Globus pallidus (tissue), 1 donor: ENCODE data around the gene FCHSD2.
"Not testable (repeated sequence)": the region's sequence is repeated elsewhere in the genome, so short reads cannot be mapped to it uniquely, and the experiment has no call there.

ENCODE experiments used
- DNase-seq: peaks from one replicate; pipeline ENCODE4 v3.0.0-alpha.2; 2015; ENCODE audit warnings: low spot score

The FCHSD2 gene

DNA sequence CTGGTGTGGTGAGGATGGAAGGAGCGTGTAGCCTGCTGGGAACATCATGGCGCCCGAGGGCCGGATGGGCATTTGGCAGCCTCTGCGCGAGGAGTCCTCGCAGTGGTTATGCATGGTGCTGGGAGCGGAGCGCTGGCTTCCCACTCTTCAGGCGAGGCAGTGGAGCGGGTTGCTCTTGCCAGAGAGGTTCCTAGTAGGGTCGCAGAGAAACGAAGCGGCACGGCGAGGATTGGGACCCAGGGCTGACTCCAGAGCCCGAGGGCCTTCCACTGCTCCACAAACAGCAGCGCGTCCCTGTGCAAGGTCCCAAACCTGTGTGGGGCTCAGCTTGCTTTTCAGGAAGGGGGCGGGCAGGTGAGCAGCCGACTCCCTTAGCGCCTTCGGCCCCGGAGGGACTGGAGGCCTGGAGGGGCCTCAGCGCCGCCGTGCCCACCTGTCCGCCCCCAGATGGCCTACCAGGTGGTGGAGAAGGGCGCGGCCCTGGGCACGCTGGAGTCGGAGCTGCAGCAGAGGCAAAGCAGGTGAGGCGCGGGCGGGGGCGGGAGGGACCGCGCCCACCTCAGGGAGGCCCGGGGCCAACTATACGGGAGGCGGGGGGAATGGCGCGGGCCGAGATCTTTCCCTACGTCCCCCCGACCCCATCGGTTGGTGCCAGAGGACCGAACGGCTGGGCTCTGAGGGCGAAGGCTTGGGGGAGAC lies 320.7 kb downstream of the FCHSD2 start:
- no peak for DNase-seq

DNA sequence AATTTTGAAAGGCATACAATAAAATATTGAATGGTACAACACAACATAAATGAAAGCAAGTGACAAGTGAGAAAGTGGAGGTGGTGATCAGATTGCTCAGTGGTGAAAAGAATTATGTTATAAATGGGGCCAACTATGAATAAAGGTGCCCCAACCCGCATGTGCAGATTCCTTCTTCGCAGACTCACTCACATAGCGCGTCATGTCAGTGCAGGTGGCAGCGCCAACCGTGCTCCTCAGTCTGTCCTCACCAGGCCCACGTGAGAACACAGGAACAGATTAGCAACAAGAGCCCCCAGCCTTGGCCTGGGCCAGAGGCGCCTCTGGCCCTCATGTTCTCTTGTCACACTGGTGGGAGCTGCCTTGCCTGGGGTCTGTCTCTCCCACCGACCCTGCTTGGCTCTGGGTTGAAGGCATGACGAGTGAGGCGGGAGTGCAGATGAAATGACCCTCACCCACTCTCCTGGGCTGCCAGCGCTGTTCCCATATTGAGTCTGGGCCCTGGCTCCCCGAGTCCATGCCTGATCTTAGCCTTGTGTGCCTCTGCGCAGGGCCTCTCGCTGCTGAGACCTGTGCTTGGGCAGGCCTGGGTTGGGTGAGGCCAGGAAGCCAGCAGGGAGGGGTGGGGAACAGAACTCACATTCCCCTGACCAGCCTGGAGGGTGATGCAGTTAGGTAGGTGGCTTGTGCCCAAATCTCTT lies 321.5 kb downstream of the FCHSD2 start:
- no peak for DNase-seq

DNA sequence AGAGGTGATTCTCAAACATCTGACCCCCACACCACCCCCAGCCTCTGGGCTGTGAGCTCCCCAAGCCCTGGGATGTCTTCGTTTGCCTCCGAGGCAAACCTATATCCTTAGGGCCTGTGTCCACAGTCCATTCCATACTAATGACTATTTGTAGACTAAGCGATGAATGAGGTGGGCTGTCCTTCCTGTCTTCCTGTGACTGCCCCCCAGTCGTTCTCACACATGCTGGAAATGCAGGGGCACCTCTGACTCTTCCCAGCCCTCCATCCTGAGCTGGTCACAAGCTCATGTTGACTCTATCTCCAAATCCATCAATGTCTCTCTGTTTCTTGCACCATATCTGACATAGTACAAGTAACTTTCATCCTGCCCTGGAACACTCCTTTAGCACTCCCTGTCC lies 323.1 kb downstream of the FCHSD2 start:
- DNase-seq = no peak

GRCh38 chr11:72817966-72818365 lies 324.2 kb downstream of the FCHSD2 start:
- no peak for DNase-seq

DNA sequence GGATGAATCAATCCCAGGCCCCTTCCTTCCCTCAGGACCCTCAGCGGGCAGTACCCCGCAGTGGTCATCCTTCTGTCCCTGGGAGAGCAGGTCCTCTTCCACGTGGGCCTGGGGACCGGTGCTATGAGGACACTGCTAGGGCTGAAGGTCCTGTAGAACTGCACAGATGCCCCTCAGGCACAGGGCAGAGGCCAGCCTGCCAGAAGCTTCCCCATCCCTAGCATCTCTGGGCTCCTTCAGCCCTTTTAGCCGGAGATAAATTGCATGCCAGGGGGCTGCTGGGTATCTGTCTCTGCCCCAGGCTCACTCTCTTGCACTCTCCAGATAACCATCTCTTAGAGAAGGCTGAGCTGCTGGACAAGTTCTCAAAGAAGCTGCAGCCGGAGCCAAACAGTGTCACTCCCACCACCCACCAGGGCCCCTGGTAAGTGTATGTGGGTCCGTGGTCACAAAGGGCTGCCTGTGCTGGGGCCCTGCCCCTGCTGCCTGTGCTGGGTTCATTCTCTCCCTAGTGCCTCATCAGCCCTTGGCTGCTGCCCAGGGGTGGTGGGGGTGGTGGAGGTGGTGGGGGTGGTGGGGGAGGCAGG lies 325.6 kb downstream of the FCHSD2 start:
- no peak for DNase-seq

DNA sequence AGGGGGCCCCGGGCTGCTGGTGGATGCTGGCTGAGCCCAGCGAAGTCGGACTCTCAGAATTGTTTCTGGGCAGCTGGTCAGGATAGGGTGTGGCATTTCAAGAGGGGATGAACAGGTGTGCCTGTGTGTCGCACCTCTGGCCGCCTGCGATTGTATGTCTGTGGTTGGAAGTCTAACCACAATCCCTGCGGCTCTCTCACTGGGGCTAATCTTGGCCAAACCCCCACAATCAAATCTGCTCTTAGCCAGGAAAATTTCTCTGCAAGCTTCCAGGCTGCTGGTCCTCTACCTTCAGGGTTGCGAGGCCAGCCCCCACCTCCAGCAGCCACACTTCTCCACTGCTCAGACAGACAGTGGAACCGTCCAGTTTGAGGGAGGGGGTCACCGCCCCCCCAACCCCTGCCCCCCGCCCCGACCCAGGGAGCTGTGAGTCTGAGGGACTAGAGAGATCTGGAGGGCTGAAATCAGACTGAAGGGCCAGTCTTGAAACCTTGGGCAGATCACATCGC lies 327.0 kb downstream of the FCHSD2 start:
- no peak for DNase-seq

DNA sequence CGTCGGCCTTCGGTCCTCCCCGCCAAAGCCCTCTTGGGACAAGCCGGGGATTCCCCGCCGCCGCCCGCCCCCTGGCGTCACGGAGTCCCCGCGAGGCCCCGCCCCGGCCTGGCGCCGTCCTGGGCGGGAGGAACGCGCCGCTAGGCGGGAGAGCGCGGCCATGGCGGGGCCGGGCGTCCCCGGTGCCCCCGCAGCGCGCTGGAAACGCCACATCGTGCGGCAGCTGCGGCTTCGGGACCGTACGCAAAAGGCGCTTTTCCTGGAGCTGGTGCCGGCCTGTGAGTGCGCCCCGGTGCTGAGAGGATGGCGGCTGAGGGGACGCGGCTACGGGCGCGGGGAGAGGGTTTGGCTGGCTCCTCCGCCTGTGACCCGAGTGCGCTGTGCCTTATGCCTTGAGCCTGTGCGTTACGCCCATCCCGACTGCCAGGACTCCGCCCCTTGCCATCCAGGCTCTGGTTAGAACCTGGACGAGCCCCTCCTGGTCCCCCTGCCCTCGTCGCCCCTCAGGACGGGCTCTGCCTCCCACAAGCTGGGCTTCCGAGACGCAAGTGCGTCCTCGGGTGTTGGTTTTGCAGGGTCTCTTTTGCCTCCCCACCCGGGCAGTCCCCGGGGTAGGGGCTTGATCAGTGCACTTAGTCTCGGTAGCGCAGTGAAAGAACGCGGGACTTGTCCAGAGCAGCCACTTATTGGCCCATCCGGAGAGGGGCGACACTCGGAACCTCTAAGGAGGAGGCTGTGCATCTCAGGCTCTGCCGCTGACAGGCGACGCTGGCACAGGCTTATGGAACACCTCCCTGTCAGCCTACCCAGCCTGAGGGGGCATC lies 327.6 kb downstream of the FCHSD2 start, which contains the start of gene ATG16L2:
Gene ATG16L2, plus strand, starts transcription at position 126 of the 824 bp plus-strand sequence. Its CDS starts 35 bp downstream, at position 161.
- peak; percentile 46 for DNase-seq

- DNase-seq = peak; percentile 88
These were observed 328.3 kb downstream of the FCHSD2 start for GRCh38 chr11:72813740-72814285.

- no peak for DNase-seq
These were observed 329.0 kb downstream of the FCHSD2 start for GRCh38 chr11:72812967-72813739.

GRCh38 chr11:72812604-72812966 lies 329.5 kb downstream of the FCHSD2 start:
- DNase-seq = no peak

DNA sequence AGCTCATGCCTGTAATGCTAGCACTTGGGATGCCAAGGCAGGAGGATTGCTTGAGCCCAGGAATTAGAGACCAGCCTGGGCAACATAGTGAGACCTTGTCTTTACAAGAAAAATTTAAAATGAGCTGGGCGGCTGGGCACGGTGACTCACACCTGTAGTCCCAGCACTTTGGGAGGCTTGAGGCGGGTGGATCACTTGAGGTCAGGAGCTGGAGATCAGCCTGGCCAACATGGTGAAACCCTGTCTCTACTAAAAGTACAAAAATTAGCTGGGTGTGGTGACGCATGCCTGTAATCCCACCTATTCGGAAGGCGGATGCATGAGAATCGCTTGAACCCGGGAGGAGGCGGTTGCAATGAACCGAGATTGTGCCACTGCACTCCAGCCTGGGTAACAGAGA lies 330.4 kb downstream of the FCHSD2 start:
- not testable (repeated sequence) for DNase-seq

DNA sequence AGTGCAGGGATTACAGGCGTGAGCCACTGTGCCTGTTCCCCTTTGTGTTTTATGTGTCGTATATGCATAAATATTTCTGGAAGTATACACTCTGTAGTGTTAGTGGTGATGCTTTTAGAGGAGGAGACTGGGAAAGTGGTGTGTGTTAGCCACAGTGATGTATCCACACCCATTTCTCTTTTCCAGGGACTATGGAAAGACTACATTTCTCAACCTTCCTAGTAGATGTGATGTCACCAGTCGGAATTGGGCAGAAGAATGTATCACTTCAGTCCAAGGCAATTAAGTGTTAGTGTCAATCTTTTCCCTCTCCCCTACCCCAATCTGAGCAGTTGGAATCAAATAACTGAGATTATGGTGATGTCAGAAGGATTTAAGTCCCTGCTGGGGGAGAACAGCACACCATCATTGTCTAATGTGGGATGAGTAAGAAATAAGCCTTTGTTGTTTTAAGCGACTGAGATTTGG lies 333.8 kb downstream of the FCHSD2 start:
- DNase-seq = no peak

- no peak for DNase-seq
These were observed 334.3 kb downstream of the FCHSD2 start for GRCh38 chr11:72807792-72808191.

DNA sequence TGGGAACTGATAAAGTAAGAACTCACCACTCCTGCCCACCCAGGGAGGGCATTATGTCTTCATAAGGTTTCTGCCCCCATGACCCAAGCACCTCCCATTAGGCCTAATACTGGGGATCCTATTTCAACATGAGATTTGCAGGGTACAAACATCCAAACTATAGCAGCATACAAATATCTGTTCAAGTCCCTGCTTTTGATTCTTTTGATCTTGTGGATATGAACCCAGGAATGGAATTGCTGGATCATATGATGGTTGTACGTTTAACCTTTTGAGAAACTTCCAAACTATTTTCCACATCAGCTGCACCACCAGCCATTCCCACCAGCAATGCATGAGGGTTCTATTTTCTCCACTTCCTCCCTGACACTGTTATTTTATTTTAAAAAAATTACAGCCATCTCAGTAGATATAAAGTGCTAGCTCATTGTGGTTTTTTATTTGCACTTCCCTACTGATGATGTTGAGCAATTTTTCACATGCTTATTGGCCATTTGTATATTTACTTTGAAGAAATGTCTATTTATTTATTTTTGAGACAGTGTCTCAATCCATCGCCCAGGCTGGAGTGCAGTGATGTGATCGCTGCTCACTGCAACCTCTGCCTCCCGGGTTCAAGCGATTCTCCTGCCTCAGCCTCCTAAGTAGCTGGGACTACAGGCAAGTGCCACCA lies 335.0 kb downstream of the FCHSD2 start:
- DNase-seq = no peak

GRCh38 chr11:72806378-72806777 lies 335.7 kb downstream of the FCHSD2 start:
- DNase-seq = not testable (repeated sequence)

DNA sequence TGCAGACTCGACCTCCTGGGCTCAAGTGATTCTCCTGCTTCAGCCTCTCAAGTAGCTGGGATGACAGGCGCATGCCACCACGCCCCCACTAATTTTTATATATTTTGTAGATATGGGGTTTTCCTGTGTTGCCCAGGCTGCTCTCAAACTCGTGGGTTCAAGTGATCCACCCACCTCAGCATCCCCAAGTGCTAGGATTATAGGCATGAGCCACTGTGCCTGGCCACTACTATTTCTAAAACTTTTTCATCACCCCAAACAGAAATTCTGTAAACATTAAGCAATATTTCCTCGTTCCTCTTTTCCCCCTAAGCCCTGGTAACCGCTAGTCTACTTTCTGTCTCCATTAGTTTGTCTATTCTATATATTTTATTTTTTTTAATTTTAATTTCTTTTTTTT lies 336.9 kb downstream of the FCHSD2 start:
- DNase-seq = no peak

DNA sequence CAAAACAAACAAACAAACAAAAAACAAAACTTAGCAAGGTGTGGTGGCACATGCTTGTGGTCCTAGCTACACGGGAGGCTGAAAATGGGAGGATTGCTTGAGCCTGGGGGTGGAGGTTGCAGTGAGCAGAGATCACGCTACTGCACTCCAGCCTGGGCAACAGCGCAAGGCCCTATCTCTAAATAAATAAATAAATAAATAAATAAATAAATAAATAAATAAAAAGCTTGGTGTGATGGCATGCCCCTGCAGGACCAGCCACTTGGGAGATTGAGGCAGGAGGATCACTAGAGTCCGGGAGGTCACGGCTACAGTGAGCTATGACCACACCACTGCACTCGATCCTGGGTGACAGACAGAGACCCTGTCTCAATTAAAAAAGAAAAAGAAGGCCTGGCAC lies 339.3 kb downstream of the FCHSD2 start:
- DNase-seq = no peak

DNA sequence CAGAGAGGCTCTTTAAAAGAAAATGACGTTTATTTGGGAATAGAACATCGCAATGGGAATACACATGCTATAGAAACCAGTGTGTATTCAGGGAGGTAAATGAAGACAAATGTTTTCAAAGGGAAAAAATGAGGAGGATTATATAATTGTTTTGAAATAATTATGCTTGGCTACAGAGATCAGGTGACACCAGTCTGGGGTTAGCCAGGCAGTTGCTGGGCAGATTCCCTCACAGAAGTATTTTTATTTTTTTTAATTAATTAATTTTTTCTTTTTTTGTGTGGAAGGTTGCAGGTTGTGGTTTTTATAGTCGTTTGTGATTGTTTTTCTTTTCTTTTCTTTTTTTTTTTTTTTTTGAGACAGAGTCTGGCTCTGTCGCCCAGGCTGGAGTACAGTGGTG lies 342.7 kb downstream of the FCHSD2 start:
- no peak for DNase-seq

GRCh38 chr11:72798361-72798760 lies 343.8 kb downstream of the FCHSD2 start:
- DNase-seq = no peak
